Stomach (tissue), 4 donors: ENCODE results near the gene RCCD1.

Experiments used
- EP300 ChIP-seq: sonication (generic); formaldehyde crosslinking; IDR thresholded peaks from one replicate; pipeline ENCODE4 v1.6.1; 2017; ENCODE audit warnings: antibody characterized with exemption
- POLR2A ChIP-seq, 4 donors: fragments of 450-650 bp; IDR thresholded peaks; one replicate each; pipeline ENCODE4 v1.6.1; 2016; ENCODE audit warnings: antibody characterized with exemption in 4 of 4, control low read depth in 2 of 4, mild to moderate bottlenecking in 1 of 4, moderate library complexity in 1 of 4
- POLR2AphosphoS5 ChIP-seq, 3 donors: sonication (generic); formaldehyde crosslinking; IDR thresholded peaks; one replicate each; pipeline ENCODE4 v1.6.1; 2016; ENCODE audit warnings: antibody characterized with exemption in 3 of 3
- TF ChIP-seq, protein P1 (sequence below), 7 experiments: fragments of 450-650 bp in 4 of 7; fragments of 200-600 bp in 3 of 7; sonication (generic) in 3 of 7; IDR thresholded peaks; one replicate each; pipeline ENCODE4 v1.5.1; 2016 to 2019; ENCODE audit warnings: antibody characterized with exemption in 7 of 7, control low read depth in 2 of 7, mild to moderate bottlenecking in 1 of 7

GRCh38 chr15:90957791-90958190, 3.1 kb downstream of the RCCD1 start:
- TF ChIP-seq, protein P1, sequence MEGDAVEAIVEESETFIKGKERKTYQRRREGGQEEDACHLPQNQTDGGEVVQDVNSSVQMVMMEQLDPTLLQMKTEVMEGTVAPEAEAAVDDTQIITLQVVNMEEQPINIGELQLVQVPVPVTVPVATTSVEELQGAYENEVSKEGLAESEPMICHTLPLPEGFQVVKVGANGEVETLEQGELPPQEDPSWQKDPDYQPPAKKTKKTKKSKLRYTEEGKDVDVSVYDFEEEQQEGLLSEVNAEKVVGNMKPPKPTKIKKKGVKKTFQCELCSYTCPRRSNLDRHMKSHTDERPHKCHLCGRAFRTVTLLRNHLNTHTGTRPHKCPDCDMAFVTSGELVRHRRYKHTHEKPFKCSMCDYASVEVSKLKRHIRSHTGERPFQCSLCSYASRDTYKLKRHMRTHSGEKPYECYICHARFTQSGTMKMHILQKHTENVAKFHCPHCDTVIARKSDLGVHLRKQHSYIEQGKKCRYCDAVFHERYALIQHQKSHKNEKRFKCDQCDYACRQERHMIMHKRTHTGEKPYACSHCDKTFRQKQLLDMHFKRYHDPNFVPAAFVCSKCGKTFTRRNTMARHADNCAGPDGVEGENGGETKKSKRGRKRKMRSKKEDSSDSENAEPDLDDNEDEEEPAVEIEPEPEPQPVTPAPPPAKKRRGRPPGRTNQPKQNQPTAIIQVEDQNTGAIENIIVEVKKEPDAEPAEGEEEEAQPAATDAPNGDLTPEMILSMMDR (IDR thresholded peaks at IDR 0.05), result no peak
- TF ChIP-seq EP300 (no peak), POLR2A (IDR thresholded peaks at IDR 0.05) (no peak), POLR2AphosphoS5 (IDR thresholded peaks at IDR 0.05) (no peak)
